DMS 273 (cell line): Measurements from ENCODE around the gene OR7G3.

Experiments
- DNase-seq: peaks from one replicate; lab custom pipeline; 2025; ENCODE audit not compliant: unreplicated experiment; lab: John Stamatoyannopoulos, UW

OR7G3 gene

DNA sequence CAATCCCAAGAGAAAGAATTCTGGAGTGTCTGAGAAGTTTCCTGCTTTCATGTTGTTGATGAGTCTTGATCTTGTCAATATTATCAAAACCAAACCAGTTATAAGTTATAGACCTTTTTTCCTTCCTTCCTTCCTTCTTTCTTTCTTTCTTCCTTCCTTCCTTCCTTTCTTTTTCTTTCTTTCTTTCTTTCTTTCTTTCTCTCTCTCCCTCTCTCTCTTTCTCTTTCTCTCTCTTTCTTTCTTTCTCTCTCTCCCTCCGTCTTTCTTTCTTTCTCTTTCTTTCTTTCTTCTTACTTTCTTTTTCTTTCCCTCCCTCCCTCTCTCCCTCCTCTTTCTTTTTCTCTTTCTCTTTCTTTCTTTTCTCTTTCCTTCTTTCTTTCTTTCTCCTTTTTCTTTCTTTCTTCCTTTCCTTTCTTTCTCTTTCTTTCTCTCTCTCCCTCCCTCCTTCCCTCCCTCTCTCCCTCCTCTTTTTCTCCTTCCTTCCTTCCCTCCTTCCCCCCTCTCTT, at the start of gene OR7G3:
OR7G3 (minus strand) TSS at position 51 of the 506 bp plus-strand sequence; CDS start at position 51, 0 bp downstream.
- no peak for DNase-seq

DNA sequence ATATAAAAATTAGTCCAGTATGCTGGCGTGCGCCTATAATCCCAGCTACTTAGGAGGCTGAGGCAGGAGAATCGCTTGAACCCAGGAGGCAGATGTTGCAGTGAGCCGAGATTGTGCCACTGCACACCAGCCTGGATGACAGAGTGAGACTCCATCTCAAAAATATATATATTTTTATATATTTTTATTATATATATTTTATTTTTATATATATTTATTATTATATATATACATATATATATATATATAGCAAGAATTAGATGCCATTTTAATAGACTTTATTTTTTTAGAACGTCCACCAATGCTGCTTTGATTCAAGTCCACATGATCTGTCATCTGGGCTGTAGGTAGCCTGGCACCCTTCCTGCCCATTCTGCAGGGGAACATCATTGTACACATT, 48.6 kb upstream of the OR7G3 start:
- no peak for DNase-seq

DNA sequence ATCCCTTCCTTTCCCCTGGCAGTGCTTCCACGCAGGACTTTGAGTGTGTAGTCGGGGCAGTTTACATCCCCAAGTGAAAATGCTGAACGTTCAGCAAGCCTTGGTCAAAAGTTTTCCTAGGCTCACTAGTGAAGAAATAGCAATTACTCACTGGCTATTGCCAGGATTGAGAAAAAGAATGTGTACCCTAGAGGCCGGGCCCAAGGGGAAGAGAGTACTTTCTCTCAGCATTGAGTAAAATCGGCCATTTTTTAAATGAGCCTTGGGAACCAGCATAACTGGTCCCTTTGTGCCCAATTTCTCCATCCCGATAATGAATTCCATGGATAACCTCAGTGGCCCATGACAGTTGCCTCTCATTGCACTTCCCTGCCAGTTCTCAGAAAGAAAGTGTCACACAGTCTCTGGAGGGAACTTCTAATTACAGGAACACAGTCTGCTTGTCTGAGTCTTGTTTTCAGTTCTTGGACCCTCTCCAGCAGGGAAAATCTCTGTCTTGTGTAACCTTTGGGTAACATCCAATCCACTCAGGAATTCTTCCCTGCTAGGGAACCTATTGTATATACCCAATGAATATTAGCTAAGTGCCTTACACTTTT, 44.7 kb upstream of the OR7G3 start:
- DNase-seq: no peak

DNA sequence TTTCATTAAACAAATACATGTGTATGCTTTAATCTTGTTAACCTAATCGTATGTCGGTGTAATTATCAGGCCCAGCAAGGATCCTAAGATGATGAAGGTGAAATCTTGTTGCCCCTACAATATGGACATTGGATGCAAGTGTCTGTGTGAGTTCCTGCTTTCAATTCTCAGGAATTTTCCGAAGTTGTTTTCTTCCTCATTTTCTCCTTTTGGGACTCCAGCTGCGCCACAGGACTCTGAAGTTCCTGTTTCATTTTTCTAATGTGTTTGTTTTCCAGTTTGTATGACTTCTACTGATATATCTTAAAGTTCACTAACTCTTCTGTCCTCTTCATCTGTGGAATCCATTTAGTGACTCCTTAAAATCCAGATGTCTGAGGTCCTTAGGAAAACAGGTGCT, 40.1 kb upstream of the OR7G3 start:
- DNase-seq: no peak

DNA sequence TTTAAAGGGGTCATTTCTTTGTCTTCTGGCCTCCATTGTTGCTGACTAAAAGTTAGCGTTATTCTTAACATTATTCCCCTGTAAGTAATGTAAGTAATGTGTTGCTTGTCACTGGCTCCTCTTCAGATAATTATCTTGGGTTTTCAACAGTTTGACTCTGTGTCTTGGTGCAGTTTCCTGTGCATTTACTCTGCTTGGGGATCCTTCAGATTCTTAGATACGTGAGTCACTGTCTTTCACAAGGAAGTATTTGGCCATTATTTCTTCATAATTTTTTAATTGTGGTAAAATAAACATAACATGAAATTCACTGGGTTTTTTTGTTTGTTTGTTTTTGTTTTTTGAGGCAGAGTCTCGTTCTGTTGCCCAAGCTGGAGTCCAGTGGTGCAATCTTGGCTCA, 38.5 kb upstream of the OR7G3 start:
- no peak for DNase-seq

DNA sequence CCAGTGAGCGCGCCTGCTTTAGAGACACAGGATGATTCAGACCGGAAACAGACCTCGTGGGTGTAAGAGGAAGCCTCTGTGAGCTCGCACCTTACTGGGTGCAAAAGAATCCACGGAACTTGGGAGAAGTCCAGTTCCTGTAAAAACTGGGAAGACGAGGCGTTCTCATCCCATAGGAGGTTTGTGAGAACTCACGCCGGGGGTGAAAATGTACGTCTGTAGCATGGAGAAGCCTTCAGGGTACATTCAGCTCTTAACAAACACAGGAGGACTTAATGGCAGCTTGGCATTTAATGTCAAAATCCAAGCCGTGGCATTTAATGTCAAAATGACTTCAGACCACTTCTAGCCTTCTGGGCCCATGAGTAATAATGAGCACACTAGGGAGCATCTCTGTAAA, 34.7 kb upstream of the OR7G3 start:
- DNase-seq: no peak

DNA sequence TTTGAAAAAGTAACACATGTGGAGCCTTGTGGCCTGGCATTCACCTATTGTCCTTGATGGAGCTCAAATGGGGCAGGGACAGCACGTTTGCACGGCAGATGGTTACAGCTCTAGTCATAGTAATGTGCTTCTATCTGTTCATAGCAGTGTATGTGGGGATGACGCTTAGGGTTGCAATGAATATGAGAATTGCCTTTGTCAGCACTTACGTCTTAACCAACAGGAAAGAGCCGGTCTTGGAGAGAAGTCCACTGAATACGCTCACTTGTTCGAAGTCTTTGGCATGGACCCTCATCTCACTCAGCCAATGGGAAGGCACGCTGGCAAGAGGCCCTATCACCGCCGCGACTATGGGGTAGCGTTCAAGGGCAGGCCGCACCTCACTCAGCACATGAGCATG, 33.1 kb upstream of the OR7G3 start:
- DNase-seq: no peak

DNA sequence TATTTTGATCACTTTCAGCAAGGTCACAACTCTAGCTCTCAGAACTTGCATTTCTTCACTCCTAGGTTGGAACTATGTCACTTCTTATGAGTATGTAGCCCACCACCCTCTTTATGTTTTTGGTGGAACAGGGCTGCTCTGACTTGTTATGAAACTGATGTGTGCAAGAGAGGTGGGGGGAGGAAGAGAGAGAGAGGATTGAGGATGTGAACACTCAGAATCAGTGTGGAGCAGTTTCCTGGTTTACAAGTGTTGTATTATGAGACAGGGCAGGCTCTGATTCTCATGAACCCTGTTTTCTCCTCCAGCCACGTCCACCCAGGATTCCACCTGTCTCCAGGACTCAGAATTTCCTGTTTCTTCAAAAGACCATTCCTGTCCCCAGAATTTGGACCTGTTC, 29.6 kb upstream of the OR7G3 start:
- no peak for DNase-seq

DNA sequence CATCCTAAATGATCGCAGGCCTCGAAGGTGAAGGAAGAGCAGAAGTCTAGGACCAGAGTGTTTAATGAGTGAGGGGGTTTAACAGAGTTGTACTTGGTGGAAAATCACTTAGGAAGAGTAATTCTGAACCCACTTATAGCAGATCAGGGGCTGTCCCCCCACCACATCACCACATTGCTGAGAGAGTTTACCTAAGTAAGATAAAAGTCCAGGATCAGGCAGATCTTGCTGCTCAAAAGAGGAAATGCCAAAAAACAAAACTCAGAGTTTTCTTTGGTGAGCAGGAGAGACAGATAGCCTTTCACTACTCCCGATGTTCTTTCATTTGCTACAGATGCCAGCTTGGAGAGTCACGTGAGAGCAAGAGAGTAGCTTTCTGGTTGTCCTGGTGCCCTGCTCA, 28.8 kb upstream of the OR7G3 start:
- DNase-seq: no peak

DNA sequence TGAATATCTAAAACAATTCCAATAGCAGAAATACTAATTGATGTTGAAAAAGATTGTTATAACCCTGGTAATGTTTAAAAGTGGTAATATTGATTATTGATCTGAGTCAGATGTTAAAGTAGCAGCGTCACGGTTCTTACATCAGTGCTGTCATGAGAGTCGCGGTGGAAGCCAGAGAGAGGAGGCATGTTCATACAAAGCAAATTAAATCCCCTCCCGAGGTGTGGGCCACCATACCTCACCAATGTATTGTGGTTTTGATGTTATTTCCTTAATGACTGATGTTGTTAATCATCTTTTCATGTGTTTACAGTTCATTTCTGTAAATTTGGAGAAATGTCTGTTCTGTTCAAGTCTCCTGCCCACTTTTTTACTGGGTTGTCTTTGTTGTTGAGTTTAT, 24.6 kb upstream of the OR7G3 start:
- no peak for DNase-seq

DNA sequence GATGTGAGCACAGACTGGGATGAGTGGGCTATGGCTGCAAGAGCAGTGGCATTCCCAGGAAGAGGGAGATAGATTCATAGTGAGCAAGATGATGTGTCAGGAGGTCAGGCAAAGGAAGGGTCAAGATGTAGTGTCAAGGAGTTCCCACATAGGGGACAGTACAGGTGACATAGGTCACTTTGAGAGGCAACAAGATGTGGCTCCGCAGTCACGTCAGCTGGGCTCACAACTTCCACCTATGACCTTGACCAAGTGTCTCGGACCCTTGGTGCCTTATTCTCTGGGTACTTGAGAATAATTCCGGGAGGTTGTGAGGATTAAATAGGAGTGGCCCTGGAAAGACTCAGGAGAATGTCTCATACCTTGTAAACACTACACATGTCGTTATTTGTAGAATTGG, 23.9 kb upstream of the OR7G3 start:
- DNase-seq: no peak

DNA sequence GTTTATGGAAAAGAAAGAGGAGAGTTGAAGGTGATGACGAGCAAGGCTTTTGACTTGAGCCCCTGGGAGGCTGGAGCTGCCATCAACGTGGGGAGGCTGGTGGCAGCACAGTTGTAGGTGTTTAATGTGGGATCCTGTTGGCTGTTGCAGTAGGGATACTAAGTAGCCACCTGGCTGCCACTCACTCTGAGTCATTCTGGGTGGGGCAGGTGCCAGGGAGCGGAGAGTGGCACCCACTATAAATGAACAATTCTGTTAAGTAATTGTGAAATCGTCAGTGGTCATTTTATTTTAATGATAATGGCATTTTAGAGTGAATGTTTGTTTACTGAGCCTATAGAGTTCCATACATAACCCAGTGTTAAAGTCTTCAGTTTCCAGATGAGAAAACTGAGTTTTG, 23.2 kb upstream of the OR7G3 start:
- DNase-seq: no peak

DNA sequence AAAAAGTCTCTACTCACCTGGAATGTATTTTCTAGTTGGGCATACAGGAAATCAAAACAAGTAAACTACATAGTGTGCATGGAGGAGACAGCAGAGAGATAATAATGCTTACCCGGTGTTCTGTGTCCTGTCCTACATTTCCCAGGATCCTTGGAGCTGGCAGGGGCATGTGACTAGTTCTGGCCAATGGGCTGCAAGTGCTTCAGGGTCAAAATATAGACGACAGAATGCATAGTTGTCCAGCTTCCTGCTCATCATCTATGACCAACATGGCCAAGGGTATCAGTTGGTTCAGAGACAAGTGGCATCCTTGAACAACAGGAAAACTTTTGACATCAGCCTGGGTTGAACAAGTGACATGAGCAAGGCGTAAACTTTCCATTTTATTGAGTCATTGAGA, 21.9 kb upstream of the OR7G3 start:
- DNase-seq: no peak

DNA sequence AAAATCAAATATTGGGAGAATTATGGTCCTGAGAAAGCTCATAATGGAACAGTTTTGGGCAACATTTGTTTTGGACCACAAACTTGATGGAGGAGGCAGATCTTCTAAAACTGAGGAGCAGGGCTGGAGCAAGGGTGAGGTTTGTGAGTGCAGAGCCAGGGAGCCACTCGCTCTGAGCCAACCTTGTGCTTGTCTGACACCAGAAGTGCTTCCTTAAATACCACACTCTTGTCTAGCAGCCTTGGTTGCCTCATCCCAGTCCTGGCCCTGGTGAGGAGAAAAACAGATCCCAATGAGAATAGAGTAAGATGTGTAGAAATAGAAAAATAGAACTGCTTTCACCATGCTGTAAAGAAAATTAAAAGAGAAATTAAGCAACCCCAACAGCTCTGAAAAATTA, 20.1 kb upstream of the OR7G3 start:
- no peak for DNase-seq

DNA sequence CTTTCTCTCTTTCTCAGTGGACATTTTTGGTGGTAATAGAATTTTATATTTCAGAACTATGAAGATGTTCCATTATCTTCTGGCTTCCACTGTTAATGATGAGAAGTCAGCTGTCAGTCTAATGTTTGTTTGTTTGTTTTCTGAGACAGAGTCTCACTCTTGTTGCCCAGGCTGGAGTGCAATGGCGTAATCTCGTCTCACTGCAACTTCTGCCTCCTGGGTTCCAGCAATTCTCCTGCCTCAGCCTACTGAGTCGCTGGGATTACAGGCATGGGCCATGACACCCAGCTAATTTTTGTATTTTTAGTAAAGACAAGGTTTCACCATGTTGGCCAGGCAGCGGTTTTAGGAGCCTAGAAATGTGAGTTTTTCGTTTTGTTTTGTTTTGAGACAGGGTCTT, 18.2 kb upstream of the OR7G3 start:
- no peak for DNase-seq

DNA sequence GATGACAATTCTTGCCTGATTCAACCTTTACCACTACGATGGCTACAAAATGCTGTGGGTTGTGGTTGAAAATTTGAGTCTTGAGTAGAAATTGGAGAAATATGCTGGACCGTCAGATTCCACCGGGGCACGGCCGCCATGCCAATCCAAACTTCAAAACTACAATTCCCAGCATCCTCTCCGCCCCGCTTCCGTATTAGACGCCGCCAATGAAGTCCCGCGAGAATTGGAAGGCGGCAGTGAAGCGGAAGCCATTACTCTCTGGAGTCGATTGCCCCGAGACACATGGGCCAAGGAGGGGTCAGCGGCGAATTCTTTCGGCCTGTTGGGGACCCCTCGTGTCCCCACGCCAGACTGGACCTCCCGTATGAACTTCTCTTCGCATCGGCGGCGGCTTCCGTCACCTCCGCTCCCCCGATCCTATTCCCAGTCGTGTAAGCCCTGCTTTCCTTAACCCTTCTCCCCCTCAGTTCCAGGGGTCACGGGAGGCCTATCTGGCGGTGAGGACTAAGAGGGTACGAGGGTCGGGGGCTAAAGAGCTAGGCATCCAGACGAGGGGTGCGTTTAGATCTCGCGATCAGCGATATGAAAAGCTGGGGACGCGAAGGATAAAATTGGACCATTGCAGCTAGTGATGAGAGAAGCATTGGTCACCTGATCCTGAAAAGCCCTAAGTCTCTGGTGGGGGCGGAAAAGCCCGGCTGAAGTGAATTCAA, 13.6 kb upstream of the OR7G3 start, which contains the start of gene ZNF317:
ZNF317 (plus strand) TSS at position 239 of the 716 bp plus-strand sequence. CDS start 15,620 bp downstream, outside the sequence.
- DNase-seq: peak; percentile 97

DNA sequence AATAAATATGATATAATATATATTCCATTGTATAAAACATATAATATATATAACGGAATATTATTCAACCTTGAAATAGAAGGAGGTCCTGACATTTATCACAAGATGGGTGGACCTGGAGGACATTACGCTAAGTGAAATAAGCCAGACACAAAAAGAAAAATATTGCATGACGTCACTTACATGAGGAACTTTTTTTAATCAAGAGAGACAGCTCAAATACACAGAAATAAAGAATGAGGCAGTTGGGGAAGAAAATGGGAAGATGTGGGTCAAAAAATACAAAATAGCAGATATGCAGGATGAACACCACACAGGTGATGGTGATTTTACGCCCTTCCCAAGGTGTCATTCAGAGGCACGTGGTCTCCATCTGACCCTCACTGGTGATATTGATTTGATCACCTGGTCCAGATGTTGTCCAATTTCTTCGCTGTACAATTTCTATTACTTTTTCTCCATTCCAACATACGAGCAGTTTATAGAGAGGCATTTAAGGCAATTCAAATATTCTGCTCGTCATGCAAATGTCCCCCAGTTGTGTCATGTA, 12.9 kb upstream of the OR7G3 start:
- no peak for DNase-seq

DNA sequence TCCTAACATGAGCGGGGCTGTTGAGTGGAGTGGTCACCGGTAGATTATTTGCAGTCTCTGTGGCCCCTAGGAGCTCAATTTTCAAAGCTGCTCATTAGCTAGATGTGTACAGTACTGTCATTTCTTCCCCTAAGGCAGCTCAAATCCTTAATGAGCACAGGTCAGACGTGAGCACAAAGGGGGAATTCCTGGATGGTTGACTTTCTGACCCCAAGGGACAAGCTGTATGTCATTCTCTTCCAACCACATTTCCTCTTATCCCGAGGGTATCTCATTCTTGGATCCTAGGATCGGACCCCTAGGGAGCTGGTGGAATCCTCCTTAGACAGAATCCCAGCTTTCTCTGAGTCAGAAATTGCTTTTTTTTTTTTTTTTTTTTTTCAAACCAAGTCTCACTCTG, 5.7 kb upstream of the OR7G3 start:
- no peak for DNase-seq

DNA sequence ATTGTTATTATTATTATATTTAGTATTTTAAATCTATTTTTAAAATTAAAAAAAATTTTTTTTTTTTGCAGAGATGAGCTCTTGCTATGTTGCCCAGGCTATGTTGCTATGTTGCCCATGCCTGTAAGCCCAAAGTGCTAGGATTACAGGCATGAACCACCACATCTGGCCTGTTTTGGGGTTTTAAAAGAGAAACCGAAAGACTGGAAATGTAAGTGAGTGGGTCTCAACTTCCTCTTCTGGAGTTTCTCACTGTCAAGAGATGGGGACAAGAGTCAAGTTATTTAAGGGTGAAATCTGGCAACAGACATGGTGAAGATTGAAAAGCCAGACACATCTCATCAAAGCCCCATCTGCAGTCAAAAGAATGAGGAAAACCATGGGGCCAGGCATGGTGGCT, 4.2 kb upstream of the OR7G3 start:
- no peak for DNase-seq

DNA sequence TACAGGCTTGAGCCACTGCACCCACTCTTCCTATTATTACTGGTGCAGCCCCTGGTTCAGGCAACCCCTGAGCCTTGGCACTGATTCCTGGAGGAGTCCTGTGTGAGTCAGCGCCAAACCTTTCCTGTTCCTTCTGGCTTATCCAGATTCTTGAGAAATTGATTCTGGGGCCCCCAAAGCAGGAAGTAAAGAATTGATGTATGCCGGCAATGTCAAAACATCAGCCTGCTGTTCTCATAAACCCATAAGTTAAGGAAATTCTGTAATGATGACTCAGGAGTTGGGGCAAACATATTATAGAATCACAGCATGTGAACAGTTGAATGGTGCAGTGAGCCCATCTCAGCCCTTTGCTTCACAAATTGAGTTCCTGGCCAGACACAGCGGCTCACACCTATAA, 1.4 kb upstream of the OR7G3 start:
- DNase-seq: no peak

DNA sequence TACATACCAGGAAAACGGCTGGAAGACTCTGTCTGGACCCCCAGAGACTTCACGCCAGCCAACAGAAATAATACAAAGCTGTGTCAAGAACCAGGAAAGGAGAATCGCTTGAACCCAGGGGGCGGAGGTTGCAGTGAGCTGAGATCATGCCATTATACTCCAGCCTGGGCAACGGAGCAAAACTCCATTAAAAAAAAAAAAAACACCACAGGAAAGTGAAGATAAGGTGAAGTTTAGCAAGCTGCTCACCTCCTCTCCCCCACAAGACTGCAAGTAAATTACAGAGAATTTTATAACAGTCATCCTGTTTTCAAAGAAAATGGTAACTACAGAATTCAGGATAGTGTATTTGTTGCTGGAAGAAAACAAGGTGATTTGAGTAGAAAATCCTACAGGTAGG, 10.2 kb downstream of the OR7G3 start:
- DNase-seq: no peak

DNA sequence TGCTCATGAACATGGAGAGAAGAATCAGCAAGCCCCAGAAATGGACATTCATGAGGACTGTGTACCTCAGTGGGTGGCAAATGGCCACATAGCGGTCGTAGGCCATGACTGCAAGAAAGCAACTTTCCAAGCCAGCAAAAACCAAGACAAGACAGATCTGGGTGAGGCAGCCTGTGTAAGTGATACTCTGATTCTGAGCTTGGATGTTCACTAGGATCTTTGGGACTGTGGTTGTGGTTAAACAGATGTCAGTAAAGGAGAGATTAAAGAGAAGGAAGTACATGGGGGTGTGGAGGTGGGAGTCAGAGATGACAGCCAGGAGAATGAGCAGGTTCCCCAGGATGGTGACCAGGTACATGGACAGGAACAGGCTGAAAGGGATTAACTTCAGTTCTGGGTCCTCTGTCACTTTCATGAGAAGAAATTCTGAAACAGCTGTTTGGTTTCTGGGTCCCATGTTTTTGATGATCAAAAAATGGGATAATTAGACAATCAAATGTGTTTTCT, 11.4 kb downstream of the OR7G3 start, which contains the start of gene OR7G1:
OR7G1 (minus strand) TSS at position 457 of the 507 bp plus-strand sequence; CDS start at position 457, 0 bp downstream.
- no peak for DNase-seq
